GM12878 (cell line): ENCODE results near the gene IRF8. TPM values are rescaled to one million over a fixed set of nuclear protein-coding genes. Genes with fewer than 3 reads are reported as not detected.
A peak's percentile ranks its signal among the peaks of the same experiment; 100 is the strongest.

Experiments
- ATF7 ChIP-seq: fragments of 450-650 bp; IDR thresholded peaks from 2 replicates; pipeline ENCODE4 v1.6.1; 2016; ENCODE audit warnings: low read depth, mild to moderate bottlenecking
- BCL11A ChIP-seq: IDR thresholded peaks from 2 replicates; pipeline ENCODE4 v1.6.1; 2011; ENCODE audit warnings: low read depth, low read length
- BCLAF1 ChIP-seq: fragments of 450-650 bp; IDR thresholded peaks from 2 replicates; pipeline ENCODE4 v1.6.1; 2017; ENCODE audit warnings: antibody characterized with exemption, mild to moderate bottlenecking, moderate library complexity
- BRCA1 ChIP-seq: IDR thresholded peaks from 2 replicates; pipeline ENCODE4 v1.6.1; 2011; ENCODE audit warnings: low read depth, low read length, improper control_type of control experiment
- CBX5 ChIP-seq: sonication (generic); IDR thresholded peaks from 2 replicates; pipeline ENCODE4 v1.6.1; 2016; ENCODE audit warnings: low read depth, moderate library complexity, mild to moderate bottlenecking, inconsistent platforms
- EGR1 ChIP-seq, 2 experiments: IDR thresholded peaks; 1 replicate in 1 of 2; 2 replicates in 1 of 2; pipeline ENCODE4 v1.6.1; 2011 to 2012; ENCODE audit warnings: low read depth in 2 of 2, low read length in 2 of 2, borderline replicate concordance in 1 of 2, mild to moderate bottlenecking in 1 of 2, moderate library complexity in 1 of 2
- EZH2 ChIP-seq: IDR thresholded peaks from 2 replicates; pipeline ENCODE4 v1.6.1; 2012; ENCODE audit warnings: low read depth, mild to moderate bottlenecking, control low read depth, inconsistent platforms, low read length, borderline replicate concordance; ENCODE audit not compliant: control insufficient read depth
- JUNB ChIP-seq: IDR thresholded peaks from 2 replicates; pipeline ENCODE4 v1.6.1; 2016; ENCODE audit warnings: antibody characterized with exemption, mild to moderate bottlenecking
- KLF5 ChIP-seq: fragments of 450-650 bp; IDR thresholded peaks from 2 replicates; pipeline ENCODE4 v1.6.1; 2014; ENCODE audit warnings: mild to moderate bottlenecking; ENCODE audit not compliant: partially characterized antibody
- MLLT1 ChIP-seq: fragments of 450-650 bp; IDR thresholded peaks from 2 replicates; pipeline ENCODE4 v1.6.1; 2016; ENCODE audit warnings: mild to moderate bottlenecking
- MTA3 ChIP-seq: IDR thresholded peaks from 2 replicates; pipeline ENCODE4 v1.6.1; 2012; ENCODE audit warnings: low read length, inconsistent platforms, borderline replicate concordance
- NFIC ChIP-seq: IDR thresholded peaks from 2 replicates; pipeline ENCODE4 v1.6.1; 2012; ENCODE audit warnings: low read depth, mild to moderate bottlenecking, inconsistent platforms, low read length, moderate library complexity
- NR2F1 ChIP-seq: fragments of 450-650 bp; conservative IDR thresholded peaks from 2 replicates; pipeline ENCODE4 v1.6.1; 2017; ENCODE audit warnings: mild to moderate bottlenecking
- PAX5 ChIP-seq: IDR thresholded peaks from 2 replicates; pipeline ENCODE4 v1.6.1; 2011; ENCODE audit warnings: low read depth, low read length, borderline replicate concordance
- PAX8 ChIP-seq: fragments of 450-650 bp; IDR thresholded peaks from 2 replicates; pipeline ENCODE4 v1.6.1; 2017; ENCODE audit warnings: mild to moderate bottlenecking, moderate library complexity
- RAD21 ChIP-seq: IDR thresholded peaks from 2 replicates; pipeline ENCODE4 v1.6.1; 2011; ENCODE audit warnings: mild to moderate bottlenecking, low read depth, low read length, moderate library complexity; ENCODE audit not compliant: insufficient read depth
- RCOR1 ChIP-seq: conservative IDR thresholded peaks from 2 replicates; pipeline ENCODE4 v1.6.1; 2012; ENCODE audit warnings: low read depth, low read length, improper control_type of control experiment
- RUNX3 ChIP-seq: IDR thresholded peaks from 2 replicates; pipeline ENCODE4 v1.6.1; 2012; ENCODE audit warnings: low read length, inconsistent platforms
- ZBTB33 ChIP-seq: fragments of 450-650 bp; IDR thresholded peaks from 2 replicates; pipeline ENCODE4 v1.6.1; 2017; ENCODE audit warnings: mild to moderate bottlenecking
- ZNF687 ChIP-seq: fragments of 450-650 bp; IDR thresholded peaks from 2 replicates; pipeline ENCODE4 v1.6.1; 2017; ENCODE audit warnings: mild to moderate bottlenecking, moderate library complexity
- polyA plus RNA-seq, 11 experiments: library from polyadenylated mRNA; depleted of rRNA in 4 of 11; unstranded in 6 of 11; stranded (reverse) in 5 of 11; fragments of >200 nt; fragmentation: Nextera tagmentation in 4 of 11; fragmentation: Illumina TruSeq in 1 of 11; extraction: Ambion mirVana in 4 of 11; extraction: Trizol in 1 of 11; gene quantifications; 1 replicate in 1 of 11; 2 replicates in 10 of 11; pipeline versions ENCODE4 v1.2.1 to v1.2.3, GENCODE V29; 2011 to 2016; ENCODE audit warnings: inconsistent platforms in 2 of 11, missing spikeins in 2 of 11, low read depth in 1 of 11
- total RNA-seq, 4 experiments: library from RNA; depleted of rRNA in 3 of 4; stranded (reverse); fragments of >200 nt in 3 of 4; fragmentation: Illumina TruSeq in 1 of 4; extraction: Trizol in 1 of 4; gene quantifications; 2 replicates each; pipeline versions ENCODE4 v1.2.1 to v1.2.3, GENCODE V29; 2013 to 2021

Gene IRF8
- total and polyA plus RNA-seq, 10 of the 15 experiments (the other 5 are each of a cell fraction or from before 2014, with no cell fraction given): 17.1 to 237 (median 172) TPM

- TF ChIP-seq BCLAF1: no peak
- 0 out of 2 replicates have a peak, but pooled peaks have one; percentile 17 for TF ChIP-seq BRCA1
- TF ChIP-seq ZBTB33: no peak
- peak; percentile 91 for TF ChIP-seq RUNX3
- peak; percentile 85 for TF ChIP-seq MTA3
- TF ChIP-seq ZNF687: no peak
- TF ChIP-seq ATF7: peak; percentile 95
- 0 out of 2 replicates have a peak, but pooled peaks have one; percentile 26 for TF ChIP-seq CBX5
- peak; percentile 90 for TF ChIP-seq NFIC
- TF ChIP-seq EGR1 (IDR thresholded peaks at IDR 0.05; ENCODE audit: borderline replicate concordance in 1 of 2, low read depth in 2 of 2, low read length in 2 of 2): peak in 1 of 2 experiments; percentile 79; a peak in 2 of 3 replicates
- TF ChIP-seq EZH2: no peak
- peak; percentile 26 for TF ChIP-seq JUNB
- peak; percentile 87 for TF ChIP-seq PAX5
- TF ChIP-seq RCOR1: 0 out of 2 replicates have a peak, but pooled peaks have one; percentile 86
- peak; percentile 84 for TF ChIP-seq BCL11A
- peak; percentile 72 for TF ChIP-seq KLF5
- TF ChIP-seq PAX8: no peak
- peak; percentile 26; the same call in 1 of the 2 replicates for TF ChIP-seq RAD21
- TF ChIP-seq MLLT1: peak; percentile 94
- TF ChIP-seq NR2F1: peak; percentile 75
These were observed 37.2 kb downstream of the IRF8 start (continued) for GRCh38 chr16:85935974-85936760.
